Measurements from ENCODE around the gene ZNF804A.

Gene ZNF804A

GRCh38 chr2:184945326-184945725 lies 347.0 kb downstream of the ZNF804A start:
- DNase-seq (ENCODE audit: low spot score) = no peak

GRCh38 chr2:184945824-184946223 lies 347.5 kb downstream of the ZNF804A start:
- DNase-seq (ENCODE audit: low spot score) = no peak

- no peak for DNase-seq (ENCODE audit: low spot score)
Measured at GRCh38 chr2:184956856-184957255, 358.5 kb downstream of the ZNF804A start.

DNA sequence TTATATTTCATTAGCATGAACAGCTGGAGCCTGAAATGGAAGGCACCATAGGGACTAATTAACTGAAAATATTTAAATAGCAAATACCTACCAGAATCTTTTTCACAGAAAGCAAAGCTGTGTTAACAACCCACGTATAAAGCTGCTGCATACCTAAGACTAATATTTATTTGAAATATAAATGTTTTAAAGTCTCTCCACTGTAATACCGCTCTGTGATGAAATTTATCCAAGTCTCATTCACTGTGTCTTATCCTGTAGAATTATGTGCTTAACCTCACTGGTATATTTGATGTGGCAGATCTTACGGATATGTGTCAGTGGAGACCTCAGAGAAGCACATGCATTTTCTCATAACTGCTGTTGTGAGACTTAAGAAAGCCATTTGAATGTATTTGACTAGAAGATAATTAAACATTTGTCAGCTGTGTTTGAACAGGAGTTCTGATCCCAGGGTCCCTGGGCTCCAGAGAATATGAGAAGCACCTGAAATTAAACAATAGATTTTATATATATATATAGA lies 373.3 kb downstream of the ZNF804A start:
- no peak for DNase-seq (ENCODE audit: low spot score)

Measured in GM03348 (cell line).